ENCODE data around the gene TTC12. TPM values are rescaled to one million over a fixed set of nuclear protein-coding genes. Genes with fewer than 3 reads are reported as not detected.

TTC12 gene
- total and polyA plus RNA-seq, 10 of the 15 experiments (the other 5 are each of a cell fraction or from before 2014, with no cell fraction given), result 3.7 to 14.0 (median 8.1) TPM

GRCh38 chr11:113377681-113378412 is 63.5 kb downstream of the TTC12 start (continued):
- no peak for TF ChIP-seq HSF1 (IDR thresholded peaks at IDR 0.05; ENCODE audit: low read depth, low read length)
- no peak for TF ChIP-seq FOS (IDR thresholded peaks at IDR 0.05; ENCODE audit: borderline replicate concordance, extremely low read depth, insufficient read length)
- no peak for TF ChIP-seq CREM (IDR thresholded peaks at IDR 0.05; ENCODE audit: low read depth)
- no peak for TF ChIP-seq REST (IDR thresholded peaks at IDR 0.05; ENCODE audit: low read depth, low read length)
- no peak for TF ChIP-seq ZNF207 (IDR thresholded peaks at IDR 0.05; ENCODE audit: borderline replicate concordance)
- TF ChIP-seq ZNF274 (IDR thresholded peaks at IDR 0.05; ENCODE audit: insufficient read depth, insufficient read length), result no peak

- Histone ChIP-seq H3K27ac (ENCODE audit: control insufficient read depth, insufficient read depth) (no peak overlapping the region), H3K9me3 (replicated peaks; ENCODE audit: control insufficient read depth, insufficient read depth, low read length) (no peaks in the 10 kb centered on the region), H3K4me3 (no peak overlapping the region), H3K79me2 (ENCODE audit: control insufficient read depth, insufficient read depth, low read length) (no peaks in the 10 kb centered on the region), H3K36me3 (ENCODE audit: control insufficient read depth in 2 of 2, insufficient read depth in 2 of 2, low read length in 1 of 2) (no peaks in the 10 kb centered on the region), H2AFZ (ENCODE audit: control insufficient read depth, low read depth, low read length) (no peak overlapping the region), H4K20me1 (ENCODE audit: control insufficient read depth, insufficient read depth) (no peaks in the 10 kb centered on the region), H3K27me3 (replicated peaks in 1 of 2; ENCODE audit: control insufficient read depth in 2 of 2, insufficient read depth in 2 of 2, low read length in 1 of 2) (peaks cover 0 to 5% of the 10 kb centered on the region in 2 experiments; a peak in 1 of 4 replicates), H3K9ac (ENCODE audit: control insufficient read depth, insufficient read depth, low read length) (no peak overlapping the region), H3K4me2 (ENCODE audit: control insufficient read depth, insufficient read depth) (no peak overlapping the region), H3K4me1 (ENCODE audit: control insufficient read depth, insufficient read depth, low read length) (no peaks in the 10 kb centered on the region)
- intact Hi-C loops (cut with micrococcal nuclease; ENCODE audit: unreplicated experiment) (no loop called here), in situ Hi-C loops (cut with MboI) (no loop called here)
- DNase-seq (ENCODE audit: low read depth, low spot score), result no peak
- POLR2A ChIA-PET, result no interaction called here
- no peak for ATAC-seq
- RAD21 ChIA-PET (ENCODE audit: unreplicated experiment), result no interaction called here
- BruUV-seq (replicated peaks), result no TSS peak
- SMC1A ChIA-PET (ENCODE audit: uncharacterized antibody, unreplicated experiment), result no interaction called here
- CTCF ChIA-PET, result interaction anchor here (0.7 kb wide), 1 partner anchor 26 kb away, joined by 4 read pairs; no protein-coding TSS in a partner anchor
- FAIRE-seq, result no peak
- WGBS (ENCODE audit: insufficient coverage, insufficient replicate concordance, low lambda C conversion rate, missing lambda C conversion rate), result 0% methylated on average over 1 of the region's 1 CpG
- TF ChIP-seq KDM1A (IDR thresholded peaks at IDR 0.05; ENCODE audit: borderline replicate concordance) (no peak), ZNF24 (IDR thresholded peaks at IDR 0.05) (peak; percentile 60; the same call in 1 of the 2 replicates)
Measured at GRCh38 chr11:113378692-113379091, 64.3 kb downstream of the TTC12 start.
